HL-60 (cell line): ENCODE measurements around the gene RCL1.

Experiments
- CTCF ChIP-seq: IDR thresholded peaks from one replicate; pipeline ENCODE4 v1.5.1; 2011; ENCODE audit warnings: low read length, control low read depth, inconsistent platforms; ENCODE audit not compliant: insufficient read depth
- POLR2AphosphoS5 ChIP-seq: IDR thresholded peaks from 2 replicates; pipeline ENCODE4 v1.6.1; 2012; ENCODE audit warnings: low read depth
- SPI1 ChIP-seq: IDR thresholded peaks from 2 replicates; pipeline ENCODE4 v1.6.1; 2012; ENCODE audit warnings: low read depth, mild to moderate bottlenecking, borderline replicate concordance
- TF ChIP-seq, protein P1 (sequence below): IDR thresholded peaks from 2 replicates; pipeline ENCODE4 v1.6.1; 2012; ENCODE audit warnings: low read depth; ENCODE audit not compliant: insufficient replicate concordance

GRCh38 chr9:4838189-4838546 lies 45.4 kb downstream of the RCL1 start:
- no peak for TF ChIP-seq CTCF
- no peak for TF ChIP-seq SPI1
- no peak for TF ChIP-seq POLR2AphosphoS5
- TF ChIP-seq, protein P1, sequence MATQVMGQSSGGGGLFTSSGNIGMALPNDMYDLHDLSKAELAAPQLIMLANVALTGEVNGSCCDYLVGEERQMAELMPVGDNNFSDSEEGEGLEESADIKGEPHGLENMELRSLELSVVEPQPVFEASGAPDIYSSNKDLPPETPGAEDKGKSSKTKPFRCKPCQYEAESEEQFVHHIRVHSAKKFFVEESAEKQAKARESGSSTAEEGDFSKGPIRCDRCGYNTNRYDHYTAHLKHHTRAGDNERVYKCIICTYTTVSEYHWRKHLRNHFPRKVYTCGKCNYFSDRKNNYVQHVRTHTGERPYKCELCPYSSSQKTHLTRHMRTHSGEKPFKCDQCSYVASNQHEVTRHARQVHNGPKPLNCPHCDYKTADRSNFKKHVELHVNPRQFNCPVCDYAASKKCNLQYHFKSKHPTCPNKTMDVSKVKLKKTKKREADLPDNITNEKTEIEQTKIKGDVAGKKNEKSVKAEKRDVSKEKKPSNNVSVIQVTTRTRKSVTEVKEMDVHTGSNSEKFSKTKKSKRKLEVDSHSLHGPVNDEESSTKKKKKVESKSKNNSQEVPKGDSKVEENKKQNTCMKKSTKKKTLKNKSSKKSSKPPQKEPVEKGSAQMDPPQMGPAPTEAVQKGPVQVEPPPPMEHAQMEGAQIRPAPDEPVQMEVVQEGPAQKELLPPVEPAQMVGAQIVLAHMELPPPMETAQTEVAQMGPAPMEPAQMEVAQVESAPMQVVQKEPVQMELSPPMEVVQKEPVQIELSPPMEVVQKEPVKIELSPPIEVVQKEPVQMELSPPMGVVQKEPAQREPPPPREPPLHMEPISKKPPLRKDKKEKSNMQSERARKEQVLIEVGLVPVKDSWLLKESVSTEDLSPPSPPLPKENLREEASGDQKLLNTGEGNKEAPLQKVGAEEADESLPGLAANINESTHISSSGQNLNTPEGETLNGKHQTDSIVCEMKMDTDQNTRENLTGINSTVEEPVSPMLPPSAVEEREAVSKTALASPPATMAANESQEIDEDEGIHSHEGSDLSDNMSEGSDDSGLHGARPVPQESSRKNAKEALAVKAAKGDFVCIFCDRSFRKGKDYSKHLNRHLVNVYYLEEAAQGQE = no peak
